Tibial artery (tissue), 4 donors: ENCODE measurements around the gene KLC4.

Source experiments
- DNase-seq, 2 donors: peaks; one replicate each; pipeline ENCODE4 v3.0.0-alpha.2; 2019
- H3K27ac ChIP-seq, 2 donors: fragments of 200-600 bp; sonication (generic) in 1 of 2; 1 replicate in 1 of 2; 2 replicates in 1 of 2; pipeline ENCODE4 v1.5.1; 2018 to 2019; ENCODE audit warnings: mild to moderate bottlenecking in 1 of 2
- H3K27me3 ChIP-seq, 2 donors: fragments of 200-600 bp; sonication (generic) in 1 of 2; one replicate each; pipeline versions ENCODE4 v1.5.1 to v1.6.0; 2016 to 2019
- H3K36me3 ChIP-seq, 3 donors: fragments of 200-600 bp; sonication (generic) in 2 of 3; one replicate each; pipeline ENCODE4 v1.5.1; 2016 to 2019; ENCODE audit warnings: mild to moderate bottlenecking in 2 of 3
- H3K4me1 ChIP-seq, 4 donors: fragments of 200-600 bp; sonication (generic) in 2 of 4; 1 replicate in 3 of 4; 2 replicates in 1 of 4; pipeline ENCODE4 v1.5.1; 2016 to 2019
- H3K4me3 ChIP-seq, 2 donors: fragments of 200-600 bp; sonication (generic) in 1 of 2; 1 replicate in 1 of 2; 2 replicates in 1 of 2; pipeline ENCODE4 v1.5.1; 2018 to 2019; ENCODE audit warnings: mild to moderate bottlenecking in 2 of 2
- H3K9me3 ChIP-seq, 3 donors: fragments of 200-600 bp; sonication (generic) in 1 of 3; one replicate each; pipeline ENCODE4 v1.5.1; 2016 to 2019
- intact Hi-C: fragments of 100-400 bp; cut with DNase I; formaldehyde crosslinking; loops from one replicate; pipeline ENCODE4 v1.15.0; 2023; ENCODE audit warnings: low total_unique reads
- TF ChIP-seq, protein P1 (sequence below), 2 experiments: fragments of 200-600 bp in 1 of 2; fragments of 450-650 bp in 1 of 2; IDR thresholded peaks; one replicate each; pipeline ENCODE4 v1.5.1; 2017 to 2019; ENCODE audit warnings: antibody characterized with exemption in 2 of 2, mild to moderate bottlenecking in 1 of 2, moderate library complexity in 1 of 2

The KLC4 gene

DNA sequence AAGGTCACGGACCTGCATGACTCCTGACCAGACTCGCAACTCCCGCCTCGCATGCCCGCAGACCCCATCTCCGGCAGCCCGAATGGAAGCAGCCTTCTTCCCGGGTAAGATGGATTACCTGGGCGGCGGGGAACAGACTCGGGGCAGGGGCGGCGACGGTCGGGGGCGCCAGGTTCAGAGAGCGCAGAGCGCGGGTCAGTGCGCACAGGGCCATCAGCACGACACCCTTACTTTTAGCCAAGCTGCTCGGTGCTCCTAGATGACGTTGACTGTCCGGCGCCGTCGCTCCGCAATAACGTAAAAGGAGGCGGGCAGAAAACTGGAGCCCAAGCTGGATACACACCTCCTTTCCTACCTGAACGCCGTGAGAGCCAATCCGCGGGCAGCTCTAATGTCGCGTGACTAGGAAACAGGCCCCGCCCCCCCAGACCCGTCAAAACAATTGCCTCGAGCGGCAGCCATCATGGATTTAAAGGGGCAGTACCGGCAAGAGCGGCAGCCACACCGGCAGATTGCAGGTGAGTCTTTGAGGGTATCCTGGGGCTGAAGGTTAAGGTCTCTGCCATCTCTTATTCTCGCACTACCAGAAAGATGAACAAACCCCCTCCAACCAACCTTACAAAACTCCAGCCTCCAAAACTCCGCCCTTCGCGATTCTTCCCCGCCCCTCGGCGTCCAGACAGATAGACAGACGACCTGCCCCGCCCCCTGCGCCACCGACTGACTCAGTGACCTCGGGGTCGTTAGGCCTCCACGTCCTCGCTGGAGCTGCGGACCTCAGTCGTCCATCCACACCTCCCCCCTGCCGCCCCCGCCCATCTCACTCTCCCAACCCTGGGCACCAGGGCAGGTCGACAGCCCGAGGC is at the start of gene KLC4, which contains the start of gene MRPL2:
Gene KLC4, plus strand, starts transcription at position 464 of the 866 bp plus-strand sequence. CDS start 1,705 bp downstream, outside the sequence.
Gene MRPL2, minus strand, starts transcription at position 267 of the 866 bp plus-strand sequence. Its CDS starts 53 bp downstream, at position 214.
- TF ChIP-seq, protein P1, sequence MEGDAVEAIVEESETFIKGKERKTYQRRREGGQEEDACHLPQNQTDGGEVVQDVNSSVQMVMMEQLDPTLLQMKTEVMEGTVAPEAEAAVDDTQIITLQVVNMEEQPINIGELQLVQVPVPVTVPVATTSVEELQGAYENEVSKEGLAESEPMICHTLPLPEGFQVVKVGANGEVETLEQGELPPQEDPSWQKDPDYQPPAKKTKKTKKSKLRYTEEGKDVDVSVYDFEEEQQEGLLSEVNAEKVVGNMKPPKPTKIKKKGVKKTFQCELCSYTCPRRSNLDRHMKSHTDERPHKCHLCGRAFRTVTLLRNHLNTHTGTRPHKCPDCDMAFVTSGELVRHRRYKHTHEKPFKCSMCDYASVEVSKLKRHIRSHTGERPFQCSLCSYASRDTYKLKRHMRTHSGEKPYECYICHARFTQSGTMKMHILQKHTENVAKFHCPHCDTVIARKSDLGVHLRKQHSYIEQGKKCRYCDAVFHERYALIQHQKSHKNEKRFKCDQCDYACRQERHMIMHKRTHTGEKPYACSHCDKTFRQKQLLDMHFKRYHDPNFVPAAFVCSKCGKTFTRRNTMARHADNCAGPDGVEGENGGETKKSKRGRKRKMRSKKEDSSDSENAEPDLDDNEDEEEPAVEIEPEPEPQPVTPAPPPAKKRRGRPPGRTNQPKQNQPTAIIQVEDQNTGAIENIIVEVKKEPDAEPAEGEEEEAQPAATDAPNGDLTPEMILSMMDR (IDR thresholded peaks at IDR 0.05), result no peak
- Histone ChIP-seq H3K9me3 (no peaks in the 10 kb centered on the region), H3K27ac (peak within 1 kb of the TSS; percentile 83 to 91), H3K27me3 (no peaks in the 10 kb centered on the region), H3K4me3 (peak within 1 kb of the TSS; percentile 76 to 92), H3K36me3 (peaks cover 0 to 54% (median 35%) of the 10 kb centered on the region in 3 donors), H3K4me1 (peaks cover 4 to 30% (median 23%) of the 10 kb centered on the region in 4 donors)
- intact Hi-C loops, result no loop called here
- peak; percentile 98 to 99 for DNase-seq

DNA sequence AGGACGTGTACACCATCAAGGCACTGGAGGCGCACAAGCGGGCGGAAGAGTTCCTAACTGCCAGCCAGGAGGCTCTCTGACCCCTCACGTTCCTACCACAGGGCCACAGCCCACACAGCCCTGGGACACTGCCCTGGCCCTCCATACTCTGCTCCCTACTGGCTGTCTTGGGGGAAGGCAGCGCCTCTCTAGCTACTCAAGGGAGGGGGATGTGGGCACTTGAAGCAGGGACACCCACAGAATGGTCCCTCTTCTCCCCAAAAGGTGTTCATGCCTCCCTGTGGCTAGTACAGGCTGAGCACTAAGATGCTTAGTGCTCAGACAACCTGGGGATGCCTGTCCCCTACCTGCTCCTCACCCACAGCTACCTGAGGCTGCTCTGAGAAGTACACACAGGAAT is 48.2 kb upstream of the KLC4 start:
- H3K27ac ChIP-seq, result no peak overlapping the region
- no peak overlapping the region for H3K4me3 ChIP-seq
- intact Hi-C loops, result loop anchor here (5.0 kb wide), 3 partner anchors 41 to 111 kb away; partner anchors contain the start of genes CNPY3 and CUL7
- TF ChIP-seq, protein P1 (IDR thresholded peaks at IDR 0.05), result no peak
- no peaks in the 10 kb centered on the region for H3K27me3 ChIP-seq
- DNase-seq, result no peak
- H3K36me3 ChIP-seq, result peaks cover 55 to 61% (median 58%) of the 10 kb centered on the region in 3 donors
- peaks cover 0 to 32% (median 27%) of the 10 kb centered on the region in 4 donors for H3K4me1 ChIP-seq
- H3K9me3 ChIP-seq, result no peaks in the 10 kb centered on the region

DNA sequence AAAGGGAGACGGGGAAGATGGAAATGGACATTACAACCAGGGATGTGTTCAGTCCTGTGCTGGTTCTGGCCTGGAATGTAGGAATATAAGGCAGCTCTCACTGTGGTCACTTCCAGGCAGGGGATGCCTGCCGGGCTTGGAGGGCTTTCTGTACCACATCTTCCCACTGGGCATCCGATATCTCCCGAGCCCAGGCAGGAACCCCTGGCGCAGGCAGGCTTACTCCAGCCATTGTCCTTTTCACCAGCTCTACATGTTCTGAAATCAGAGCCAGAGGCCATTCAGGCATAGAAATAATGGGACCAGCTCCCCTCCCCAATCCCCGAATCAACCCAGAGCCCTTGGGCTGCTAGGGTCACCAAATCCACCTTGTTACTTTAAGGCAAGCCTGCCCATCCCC is 47.1 kb upstream of the KLC4 start:
- Histone ChIP-seq H3K36me3 (peaks cover 44 to 53% (median 47%) of the 10 kb centered on the region in 3 donors), H3K27me3 (no peaks in the 10 kb centered on the region), H3K4me3 (no peak overlapping the region), H3K4me1 (peaks cover 0 to 44% (median 39%) of the 10 kb centered on the region in 4 donors), H3K9me3 (no peaks in the 10 kb centered on the region), H3K27ac (peak overlapping the region in 1 of 2 donors; percentile 89)
- TF ChIP-seq, protein P1 (IDR thresholded peaks at IDR 0.05), result no peak
- intact Hi-C loops, result loop anchor here (5.0 kb wide), 3 partner anchors 40 to 110 kb away; partner anchors contain the start of genes CNPY3 and CUL7
- no peak for DNase-seq

DNA sequence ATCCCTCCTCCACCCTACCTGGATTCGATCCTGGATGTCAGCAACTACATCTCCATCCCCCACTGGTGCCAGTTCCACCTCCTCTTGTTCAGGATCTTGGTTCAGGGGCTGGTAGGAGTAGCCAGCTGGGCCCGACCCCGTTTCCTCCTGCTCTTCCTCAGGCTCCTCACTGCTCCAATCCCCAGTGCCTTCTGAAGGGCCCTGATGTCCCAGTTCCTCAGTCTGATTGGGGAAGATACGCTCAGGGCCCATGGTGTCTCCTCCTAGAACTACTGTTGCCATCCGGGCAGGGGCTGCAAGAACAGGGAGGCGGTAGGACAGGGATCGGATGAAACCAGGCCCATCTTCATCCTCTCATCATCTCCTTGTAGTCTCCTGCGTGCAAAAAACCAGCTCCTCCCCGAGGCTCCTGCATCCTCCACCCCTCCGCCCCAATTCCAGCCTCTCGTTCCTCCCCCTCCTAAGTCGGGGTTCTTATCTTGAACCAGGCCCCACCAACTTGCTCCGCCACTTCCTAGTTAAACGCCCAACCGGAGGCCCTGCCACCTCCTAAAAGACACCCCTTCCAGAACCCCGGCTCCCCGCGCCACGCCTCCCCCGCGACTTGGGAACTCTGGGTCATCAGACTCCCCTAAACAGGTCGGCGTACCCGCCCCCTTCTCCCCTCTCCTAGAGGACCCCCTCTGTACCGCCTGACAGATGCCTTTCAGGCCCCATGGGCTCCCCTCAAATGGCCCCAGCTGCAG is 46.2 kb upstream of the KLC4 start:
- TF ChIP-seq, protein P1 (IDR thresholded peaks at IDR 0.05), result no peak
- Histone ChIP-seq H3K4me1 (peaks cover 0 to 49% (median 41%) of the 10 kb centered on the region in 4 donors), H3K4me3 (peak overlapping the region; percentile 71 to 83), H3K36me3 (peaks cover 35 to 53% (median 47%) of the 10 kb centered on the region in 3 donors), H3K27ac (peak overlapping the region; percentile 84 to 89), H3K27me3 (no peaks in the 10 kb centered on the region), H3K9me3 (no peaks in the 10 kb centered on the region)
- DNase-seq, result no peak
- intact Hi-C loops, result loop anchor here (5.0 kb wide), 3 partner anchors 39 to 109 kb away; partner anchors contain the start of genes CNPY3 and CUL7

DNA sequence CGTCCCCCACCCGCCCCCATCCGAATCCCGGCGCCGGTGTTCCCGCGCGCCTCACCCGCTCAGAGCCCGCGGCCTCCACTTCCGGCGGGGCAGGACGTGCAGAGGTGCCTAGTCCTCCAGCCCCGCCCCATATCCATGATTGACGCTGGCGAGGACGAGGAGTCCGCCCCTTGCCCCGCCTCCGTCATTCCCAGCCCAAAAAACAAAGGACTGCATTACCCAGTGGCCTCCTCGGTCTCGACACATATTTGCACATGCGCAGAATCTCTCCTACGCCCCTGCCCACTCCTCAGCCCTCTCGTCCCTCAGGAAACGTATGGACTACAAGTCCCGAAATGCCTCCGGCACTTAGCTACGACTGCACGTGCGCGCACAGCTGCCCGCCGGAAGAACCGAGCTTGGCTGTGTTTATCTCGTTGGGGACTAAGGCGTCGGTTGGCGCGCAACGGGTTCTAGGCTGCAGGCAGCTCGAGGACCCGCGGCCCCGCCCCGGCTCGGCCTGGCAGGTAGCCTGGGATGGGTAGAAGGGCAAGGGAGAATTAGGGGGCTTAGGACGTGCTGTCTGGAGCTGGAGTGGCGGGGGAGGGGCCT is 45.5 kb upstream of the KLC4 start, which contains the start of the genes KLHDC3 and MEA1:
Gene KLHDC3, plus strand, starts transcription at position 407 of the 591 bp plus-strand sequence. CDS start 2,944 bp downstream, outside the sequence.
Gene MEA1, minus strand, starts transcription at position 104 of the 591 bp plus-strand sequence. CDS start 133 bp downstream, outside the sequence.
- DNase-seq, result peak; percentile 99 to 100
- Histone ChIP-seq H3K4me1 (peaks cover 0 to 49% (median 41%) of the 10 kb centered on the region in 4 donors), H3K9me3 (no peaks in the 10 kb centered on the region), H3K4me3 (peak within 1 kb of the TSS; percentile 71 to 83), H3K27ac (peak within 1 kb of the TSS; percentile 86 to 89), H3K36me3 (peaks cover 33 to 53% (median 47%) of the 10 kb centered on the region in 3 donors), H3K27me3 (no peaks in the 10 kb centered on the region)
- intact Hi-C loops, result loop anchor here (5.0 kb wide), 3 partner anchors 38 to 108 kb away; partner anchors contain the start of genes CNPY3 and CUL7
- TF ChIP-seq, protein P1 (IDR thresholded peaks at IDR 0.05), result no peak
